H1 (cell line): ENCODE results near the gene NDUFAF8. TPM values are rescaled to one million over a fixed set of nuclear protein-coding genes. Genes with fewer than 3 reads are reported as not detected.

Source experiments
- CTCF ChIA-PET: fragments of 300-600 bp; sonication (Branson Sonifier 250); formaldehyde crosslinking; loops from one replicate; lab custom pipeline; 2021; ENCODE audit not compliant: partially characterized antibody; lab: Charles Lee
- POLR2A ChIA-PET: fragments of 300-600 bp; sonication (Branson Sonifier 250); formaldehyde crosslinking; loops from one replicate; lab custom pipeline; 2021; ENCODE audit warnings: inconsistent platforms; ENCODE audit not compliant: partially characterized antibody; lab: Charles Lee
- DNase-seq, 2 experiments: peaks; one replicate each; pipeline versions ENCODE4 v3.0.0 to v3.0.0-alpha.2; 2010 to 2022; ENCODE audit warnings: low spot score in 2 of 2, low read depth in 1 of 2, mixed read lengths in 1 of 2
- FAIRE-seq: peaks from 2 replicates; lab custom pipeline; 2011; peaks lifted over from hg19 to GRCh38; lab: Jason Lieb, UNC
- H2AFZ ChIP-seq: 2 replicates; pipeline ENCODE4 v1.8.1; 2012; ENCODE audit warnings: low read length, inconsistent platforms
- H2AK5ac ChIP-seq: 2 replicates; pipeline ENCODE4 v1.6.1; 2013; ENCODE audit warnings: low read depth, low read length
- H2BK120ac ChIP-seq: replicated peaks from 2 replicates; pipeline ENCODE3; 2013; ENCODE audit warnings: low read depth, low read length, inconsistent platforms
- H2BK12ac ChIP-seq: 2 replicates; pipeline ENCODE4 v1.6.1; 2013; ENCODE audit warnings: low read depth, low read length
- H2BK15ac ChIP-seq: 2 replicates; pipeline ENCODE4 v1.6.1; 2013; ENCODE audit warnings: low read length
- H2BK20ac ChIP-seq: 2 replicates; pipeline ENCODE4 v1.6.1; 2013; ENCODE audit warnings: low read length
- H2BK5ac ChIP-seq: 2 replicates; pipeline ENCODE4 v1.6.1; 2013; ENCODE audit warnings: low read depth, low read length
- H3K14ac ChIP-seq: 2 replicates; pipeline ENCODE4 v1.6.1; 2013; ENCODE audit warnings: inconsistent platforms; ENCODE audit not compliant: insufficient read length
- H3K18ac ChIP-seq: 2 replicates; pipeline ENCODE4 v1.6.1; 2013; ENCODE audit warnings: low read length; ENCODE audit errors: extremely low read depth
- H3K23ac ChIP-seq: 2 replicates; pipeline ENCODE4 v1.6.1; 2013; ENCODE audit warnings: inconsistent platforms; ENCODE audit not compliant: insufficient read length
- H3K23me2 ChIP-seq: 2 replicates; pipeline ENCODE4 v1.6.1; 2013; ENCODE audit warnings: low read depth, low read length
- H3K27ac ChIP-seq: 2 replicates; pipeline ENCODE4 v1.6.1; 2011; ENCODE audit warnings: low read depth, low read length, inconsistent platforms
- H3K27me3 ChIP-seq, 4 experiments: replicated peaks in 1 of 4; 1 replicate in 1 of 4; 2 replicates in 3 of 4; pipeline versions ENCODE4 v1.6.1 to v1.8.1; 2011 to 2013; ENCODE audit warnings: low read length in 3 of 4, mild to moderate bottlenecking in 3 of 4, inconsistent platforms in 2 of 4, mixed read lengths in 2 of 4, moderate library complexity in 1 of 4; ENCODE audit not compliant: control insufficient read depth in 3 of 4, insufficient read depth in 3 of 4; ENCODE audit errors: extremely low read depth in 1 of 4
- H3K36me3 ChIP-seq, 4 experiments: 2 replicates each; pipeline versions ENCODE4 v1.6.1 to v1.8.1; 2011 to 2013; ENCODE audit warnings: mild to moderate bottlenecking in 4 of 4, low read length in 3 of 4, moderate library complexity in 2 of 4, control low read depth in 1 of 4, inconsistent platforms in 1 of 4; ENCODE audit not compliant: insufficient read depth in 4 of 4, control insufficient read depth in 2 of 4
- H3K4ac ChIP-seq: replicated peaks from 2 replicates; pipeline ENCODE3; 2013; ENCODE audit warnings: low read length, low read depth, mixed read lengths, inconsistent platforms; ENCODE audit not compliant: insufficient read length
- H3K4me1 ChIP-seq, 4 experiments: replicated peaks in 1 of 4; 1 replicate in 1 of 4; 2 replicates in 3 of 4; pipeline versions ENCODE4 v1.6.1 to v1.8.1; 2011 to 2013; ENCODE audit warnings: low read length in 3 of 4, inconsistent platforms in 2 of 4, mixed read lengths in 1 of 4; ENCODE audit not compliant: insufficient read depth in 4 of 4, control insufficient read depth in 3 of 4
- H3K4me2 ChIP-seq, 2 experiments: 2 replicates each; pipeline versions ENCODE4 v1.6.1 to v1.8.1; 2011 to 2013; ENCODE audit warnings: low read depth in 2 of 2, low read length in 2 of 2, control low read depth in 1 of 2, inconsistent platforms in 1 of 2, mild to moderate bottlenecking in 1 of 2; ENCODE audit not compliant: insufficient read depth in 1 of 2
- H3K4me3 ChIP-seq, 4 experiments: fragments of 200-600, 300-600 bp in 1 of 4; sonication (generic), shearing (Covaris generic), sonication (Bioruptor Twin) in 1 of 4; 2 replicates each; pipeline versions ENCODE4 v1.5.1 to v1.8.1; 2011 to 2016; ENCODE audit warnings: low read length in 4 of 4, low read depth in 3 of 4, control low read depth in 2 of 4, inconsistent platforms in 2 of 4, mild to moderate bottlenecking in 2 of 4, mixed read lengths in 1 of 4, moderate library complexity in 1 of 4; ENCODE audit not compliant: insufficient read depth in 2 of 4; ENCODE audit errors: extremely low read depth in 1 of 4
- H3K56ac ChIP-seq: replicated peaks from 2 replicates; pipeline ENCODE3; 2013; ENCODE audit warnings: low read depth, mild to moderate bottlenecking, mixed read lengths, low read length, inconsistent platforms; ENCODE audit not compliant: insufficient read length
- H3K79me1 ChIP-seq: 2 replicates; pipeline ENCODE4 v1.6.1; 2013; ENCODE audit warnings: low read depth, low read length, control low read depth
- H3K79me2 ChIP-seq, 2 experiments: 2 replicates each; pipeline versions ENCODE4 v1.6.1 to v1.8.1; 2012 to 2013; ENCODE audit warnings: low read length in 2 of 2, mild to moderate bottlenecking in 2 of 2, inconsistent platforms in 1 of 2; ENCODE audit not compliant: insufficient read depth in 2 of 2, control insufficient read depth in 1 of 2
- H3K9ac ChIP-seq, 4 experiments: replicated peaks in 1 of 4; 1 replicate in 1 of 4; 2 replicates in 3 of 4; pipeline versions ENCODE4 v1.6.1 to v1.8.1; 2011 to 2013; ENCODE audit warnings: low read depth in 3 of 4, low read length in 3 of 4, control low read depth in 2 of 4, mild to moderate bottlenecking in 2 of 4, moderate library complexity in 2 of 4, inconsistent platforms in 1 of 4; ENCODE audit errors: extremely low read depth in 1 of 4
- H3K9me3 ChIP-seq, 2 experiments: 2 replicates each; pipeline versions ENCODE4 v1.6.1 to v1.8.1; 2012 to 2013; ENCODE audit warnings: mild to moderate bottlenecking in 2 of 2, moderate library complexity in 2 of 2, control low read depth in 1 of 2, inconsistent platforms in 1 of 2, low read depth in 1 of 2, low read length in 1 of 2, mixed read lengths in 1 of 2; ENCODE audit not compliant: insufficient read depth in 2 of 2
- H4K20me1 ChIP-seq, 2 experiments: replicated peaks in 1 of 2; 2 replicates each; pipeline versions ENCODE3 to v1.8.1; 2011 to 2013; ENCODE audit warnings: inconsistent platforms in 2 of 2, low read length in 2 of 2, mild to moderate bottlenecking in 1 of 2; ENCODE audit not compliant: insufficient read depth in 2 of 2, control insufficient read depth in 1 of 2
- H4K5ac ChIP-seq: 2 replicates; pipeline ENCODE4 v1.6.1; 2013; ENCODE audit warnings: low read length, low read depth, mixed read lengths, inconsistent platforms; ENCODE audit not compliant: insufficient read length
- H4K8ac ChIP-seq: 2 replicates; pipeline ENCODE4 v1.8.0; 2013; ENCODE audit warnings: mild to moderate bottlenecking, moderate library complexity, low read length, inconsistent platforms; ENCODE audit not compliant: insufficient read depth; ENCODE audit errors: extremely low read depth
- H4K91ac ChIP-seq: replicated peaks from 2 replicates; pipeline ENCODE3; 2013; ENCODE audit warnings: low read length, mixed read lengths, inconsistent platforms; ENCODE audit not compliant: insufficient read length
- BRCA1 ChIP-seq: IDR thresholded peaks from 2 replicates; pipeline ENCODE4 v1.6.1; 2012; ENCODE audit warnings: low read depth, low read length, improper control_type of control experiment
- CEBPB ChIP-seq: IDR thresholded peaks from 2 replicates; pipeline ENCODE4 v1.6.1; 2012; ENCODE audit warnings: low read depth, low read length
- KDM5A ChIP-seq: fragments of 200-600 bp; IDR thresholded peaks from 2 replicates; pipeline ENCODE4 v1.7.1; 2012; ENCODE audit warnings: mild to moderate bottlenecking, low read length, inconsistent platforms, mixed read lengths
- RAD21 ChIP-seq, 2 experiments: IDR thresholded peaks in 1 of 2; conservative IDR thresholded peaks in 1 of 2; 2 replicates each; pipeline ENCODE4 v1.6.1; 2011; ENCODE audit warnings: low read depth in 2 of 2, low read length in 2 of 2, improper control_type of control experiment in 1 of 2, inconsistent platforms in 1 of 2, mild to moderate bottlenecking in 1 of 2, moderate library complexity in 1 of 2
- WGBS, 2 experiments: shearing (Covaris generic) in 1 of 2; methylation state at CpG; one replicate each; pipeline versions ENCODE4 v1.1.6 to v1.1.7; 2013 to 2015; ENCODE audit warnings: low lambda C conversion rate in 2 of 2, mixed read lengths in 2 of 2, inconsistent platforms in 1 of 2, low coverage in 1 of 2, missing lambda C conversion rate in 1 of 2; ENCODE audit not compliant: insufficient replicate concordance in 2 of 2, insufficient coverage in 1 of 2, insufficient read length in 1 of 2; ENCODE audit errors: extremely low coverage in 1 of 2, missing lambda C conversion rate in 1 of 2; 5-methylcytosine and 5-hydroxymethylcytosine counted together
- polyA plus RNA-seq, 7 experiments: library from polyadenylated mRNA; depleted of rRNA in 3 of 7; stranded (reverse) in 5 of 7; unstranded in 2 of 7; fragments of >200 nt in 5 of 7; fragments of 200-250 nt in 2 of 7; gene quantifications; 1 replicate in 5 of 7; 2 replicates in 1 of 7; 4 replicates in 1 of 7; pipeline versions ENCODE4 v1.2.1 to v1.2.3, GENCODE V29; 2011 to 2013; ENCODE audit warnings: missing spikeins in 2 of 7, mixed read lengths in 2 of 7
- total RNA-seq: library from RNA; stranded (reverse); fragmentation: NEBNext Ultra II Directional; extraction: Animal tissue kit (Norgen Biotek cat#: 25700); gene quantifications from 2 replicates; pipeline ENCODE4 v1.2.1, GENCODE V29; 2021

Gene NDUFAF8
- total and polyA plus RNA-seq, 2 of the 8 experiments (the other 6 are each of a cell fraction or from before 2014, with no cell fraction given), result 48.9 to 91.1 TPM

DNA sequence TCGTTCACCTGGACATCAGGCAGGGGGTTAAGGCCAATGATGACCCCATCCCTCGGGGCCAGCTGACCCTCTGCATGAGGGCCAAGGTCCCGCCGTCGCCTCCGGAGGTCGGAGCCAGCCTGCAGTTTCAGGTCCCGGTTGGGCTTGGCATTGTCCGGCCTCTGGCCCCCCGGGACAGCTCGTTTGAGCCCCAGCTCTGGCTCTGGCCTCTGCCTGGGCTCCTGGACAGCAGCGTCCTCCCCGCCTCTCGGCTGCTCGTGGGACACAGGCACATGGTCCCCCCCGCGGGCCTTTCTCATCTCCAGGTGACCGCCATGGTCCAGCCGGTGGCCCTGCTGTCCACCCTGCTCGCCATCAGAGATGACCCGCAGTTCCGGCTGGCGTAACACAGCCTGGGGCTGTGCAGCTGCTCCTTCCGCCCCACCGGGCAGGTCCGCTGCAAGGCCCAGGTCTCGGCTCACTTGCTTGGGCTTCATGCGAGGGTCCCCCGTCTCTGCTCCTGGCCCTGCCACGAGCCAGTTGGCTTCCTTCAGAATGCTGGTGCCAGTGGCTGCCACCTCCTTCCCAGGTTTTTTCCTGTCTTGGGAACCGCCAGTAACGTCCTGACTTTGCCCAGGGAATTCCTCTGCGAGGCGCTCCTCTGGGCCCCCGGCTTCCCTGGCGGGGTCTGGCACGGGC, 6.7 kb downstream of the NDUFAF8 start:
- no peaks in the 10 kb centered on the region for H3K27me3 ChIP-seq
- 89% methylated on average over 29 of the region's 37 CpGs; no CpG with 5 or more reads in 1 of the 2 experiments for WGBS, 2 experiments
- no peak overlapping the region for H3K14ac ChIP-seq
- H3K23ac ChIP-seq, result no peak overlapping the region
- H2AFZ ChIP-seq, result no peak overlapping the region
- H2BK5ac ChIP-seq, result no peak overlapping the region
- H2BK120ac ChIP-seq, result no peak overlapping the region
- no peaks in the 10 kb centered on the region for H3K9me3 ChIP-seq
- no peak overlapping the region for H3K4ac ChIP-seq
- peaks cover 0 to 1% of the 10 kb centered on the region in 2 experiments; a peak in 1 of 4 replicates for H3K79me2 ChIP-seq
- no peak overlapping the region for H2AK5ac ChIP-seq
- H3K4me1 ChIP-seq, result peaks cover 0 to 5% (median 0%) of the 10 kb centered on the region in 4 experiments; a peak in 1 of 7 replicates
- H4K20me1 ChIP-seq, result peaks cover 9 to 17% of the 10 kb centered on the region in 2 experiments
- no peak overlapping the region for H4K91ac ChIP-seq
- H4K5ac ChIP-seq, result no peak overlapping the region
- H4K8ac ChIP-seq, result peak overlapping the region; percentile 35; the same call in 1 of the 2 replicates
- ChIA-PET POLR2A (interaction anchor here (0.8 to 2.7 kb wide), 12 partner anchors 11 to 272 kb away, joined by 3 to 8 read pairs (median 4); partner anchors contain the start of gene PVALEF), CTCF (interaction anchor here (0.8 to 1.7 kb wide), 8 partner anchors 9 to 292 kb away, joined by 3 to 6 read pairs (median 4); no protein-coding TSS in a partner anchor)
- FAIRE-seq, result no peak
- H3K79me1 ChIP-seq, result no peaks in the 10 kb centered on the region
- no peak overlapping the region for H3K27ac ChIP-seq
- H3K23me2 ChIP-seq, result no peaks in the 10 kb centered on the region; the same call in 1 of the 2 replicates
- no peak overlapping the region for H2BK20ac ChIP-seq
- DNase-seq, result no peak
- H3K56ac ChIP-seq, result no peak overlapping the region
- no peak overlapping the region for H3K4me3 ChIP-seq
- H2BK15ac ChIP-seq, result no peak overlapping the region
- H3K36me3 ChIP-seq, result no peaks in the 10 kb centered on the region
- H2BK12ac ChIP-seq, result no peak overlapping the region
- H3K9ac ChIP-seq, result no peak overlapping the region
- H3K18ac ChIP-seq, result no peak overlapping the region
- no peak overlapping the region for H3K4me2 ChIP-seq
- TF ChIP-seq RAD21 (IDR thresholded peaks at IDR 0.05 in 1 of 2, conservative IDR thresholded peaks at IDR 0.05 in 1 of 2; ENCODE audit: low read depth in 2 of 2, low read length in 2 of 2) (no peak), CEBPB (no peak), BRCA1 (no peak), KDM5A (no peak)
